ENCODE data around the gene ADPRHL1.

- TF ChIP-seq CTCF (IDR thresholded peaks at IDR 0.05) = no peak
- no peak for TF ChIP-seq ZFX (IDR thresholded peaks at IDR 0.05; ENCODE audit: borderline replicate concordance)
Observed at GRCh38 chr13:113442985-113443362, 10.3 kb downstream of the ADPRHL1 start.

Measured in 22Rv1 (cell line).